ENCODE results near the gene DDIT4. TPM values are rescaled to one million over a fixed set of nuclear protein-coding genes. Genes with fewer than 3 reads are reported as not detected.
"Not testable (repeated sequence)": the region's sequence is repeated elsewhere in the genome, so short reads cannot be mapped to it uniquely, and the experiment has no call there.

The DDIT4 gene, protein sequence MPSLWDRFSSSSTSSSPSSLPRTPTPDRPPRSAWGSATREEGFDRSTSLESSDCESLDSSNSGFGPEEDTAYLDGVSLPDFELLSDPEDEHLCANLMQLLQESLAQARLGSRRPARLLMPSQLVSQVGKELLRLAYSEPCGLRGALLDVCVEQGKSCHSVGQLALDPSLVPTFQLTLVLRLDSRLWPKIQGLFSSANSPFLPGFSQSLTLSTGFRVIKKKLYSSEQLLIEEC
- 29.7 and 29.9 TPM in 2 replicates for polyA plus RNA-seq
- polyA minus RNA-seq, result 39.1 and 52.6 TPM in 2 replicates

DNA sequence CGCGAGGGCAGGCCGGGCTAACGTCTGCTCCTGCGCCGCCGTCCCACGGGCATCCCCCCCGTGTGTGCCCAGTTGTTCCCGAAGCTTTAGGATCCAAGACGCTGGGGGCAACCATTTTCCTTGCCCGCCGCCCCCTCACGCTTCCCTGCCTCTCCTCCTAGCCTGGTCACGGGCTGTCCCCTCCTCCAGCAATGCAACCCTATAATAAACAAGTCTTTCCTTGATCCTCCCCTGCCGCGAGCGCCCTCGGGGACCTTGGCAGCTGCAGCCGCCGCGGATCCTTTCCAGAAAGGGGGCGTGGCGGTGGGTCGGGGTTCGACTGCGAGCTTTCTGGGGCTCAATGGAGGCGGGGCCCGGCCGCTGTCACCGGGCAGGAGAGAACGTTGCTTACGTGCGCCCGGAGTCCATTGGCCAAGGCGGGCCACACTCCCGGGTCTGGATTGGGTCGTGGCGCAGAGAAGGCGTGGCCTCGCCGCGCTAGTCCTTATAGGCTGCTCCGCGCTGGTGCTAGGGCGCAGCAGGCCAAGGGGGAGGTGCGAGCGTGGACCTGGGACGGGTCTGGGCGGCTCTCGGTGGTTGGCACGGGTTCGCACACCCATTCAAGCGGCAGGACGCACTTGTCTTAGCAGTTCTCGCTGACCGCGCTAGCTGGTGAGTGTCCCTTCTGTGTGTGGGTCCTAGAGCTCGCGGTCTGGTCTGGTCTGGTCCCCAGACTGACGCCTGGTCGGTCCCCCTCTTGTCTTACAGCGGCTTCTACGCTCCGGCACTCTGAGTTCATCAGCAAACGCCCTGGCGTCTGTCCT, at the start of gene DDIT4:
Gene DDIT4, plus strand, starts transcription at position 515 of the 803 bp plus-strand sequence. CDS start 293 bp downstream, outside the sequence.
- peaks cover 8% of the 10 kb centered on the region for H3F3A ChIP-seq (ENCODE audit: insufficient read depth, low read length, poor library complexity, severe bottlenecking)
- H3K27ac ChIP-seq (ENCODE audit: low read length), result peak within 1 kb of the TSS; percentile 94
- H3K79me2 ChIP-seq (replicated peaks; ENCODE audit: insufficient read depth, low read length), result peaks cover 20% of the 10 kb centered on the region
- H3K27me3 ChIP-seq (ENCODE audit: insufficient read depth, low read depth, low read length), result no peaks in the 10 kb centered on the region
- no peaks in the 10 kb centered on the region for H3K36me3 ChIP-seq (ENCODE audit: insufficient read depth, low read length)
- peak within 1 kb of the TSS; percentile 80 for H2AFZ ChIP-seq (ENCODE audit: low read depth, low read length)
- no peaks in the 10 kb centered on the region for H3K9me2 ChIP-seq (ENCODE audit: insufficient read depth, low read length)
- peak within 1 kb of the TSS; percentile 99 for H3K4me3 ChIP-seq (ENCODE audit: low read length)
- TF ChIP-seq, protein P1, sequence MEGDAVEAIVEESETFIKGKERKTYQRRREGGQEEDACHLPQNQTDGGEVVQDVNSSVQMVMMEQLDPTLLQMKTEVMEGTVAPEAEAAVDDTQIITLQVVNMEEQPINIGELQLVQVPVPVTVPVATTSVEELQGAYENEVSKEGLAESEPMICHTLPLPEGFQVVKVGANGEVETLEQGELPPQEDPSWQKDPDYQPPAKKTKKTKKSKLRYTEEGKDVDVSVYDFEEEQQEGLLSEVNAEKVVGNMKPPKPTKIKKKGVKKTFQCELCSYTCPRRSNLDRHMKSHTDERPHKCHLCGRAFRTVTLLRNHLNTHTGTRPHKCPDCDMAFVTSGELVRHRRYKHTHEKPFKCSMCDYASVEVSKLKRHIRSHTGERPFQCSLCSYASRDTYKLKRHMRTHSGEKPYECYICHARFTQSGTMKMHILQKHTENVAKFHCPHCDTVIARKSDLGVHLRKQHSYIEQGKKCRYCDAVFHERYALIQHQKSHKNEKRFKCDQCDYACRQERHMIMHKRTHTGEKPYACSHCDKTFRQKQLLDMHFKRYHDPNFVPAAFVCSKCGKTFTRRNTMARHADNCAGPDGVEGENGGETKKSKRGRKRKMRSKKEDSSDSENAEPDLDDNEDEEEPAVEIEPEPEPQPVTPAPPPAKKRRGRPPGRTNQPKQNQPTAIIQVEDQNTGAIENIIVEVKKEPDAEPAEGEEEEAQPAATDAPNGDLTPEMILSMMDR (IDR thresholded peaks at IDR 0.05; ENCODE audit: poor library complexity, severe bottlenecking), result no peak
- TF ChIP-seq SMC3 (conservative IDR thresholded peaks at IDR 0.05; ENCODE audit: poor library complexity), result peak; percentile 60
- TF ChIP-seq POLR2AphosphoS5 (IDR thresholded peaks at IDR 0.05), result peak; percentile 98
- TF ChIP-seq EP300 (conservative IDR thresholded peaks at IDR 0.05; ENCODE audit: poor library complexity, severe bottlenecking), result peak; percentile 86
- TF ChIP-seq, protein P2, sequence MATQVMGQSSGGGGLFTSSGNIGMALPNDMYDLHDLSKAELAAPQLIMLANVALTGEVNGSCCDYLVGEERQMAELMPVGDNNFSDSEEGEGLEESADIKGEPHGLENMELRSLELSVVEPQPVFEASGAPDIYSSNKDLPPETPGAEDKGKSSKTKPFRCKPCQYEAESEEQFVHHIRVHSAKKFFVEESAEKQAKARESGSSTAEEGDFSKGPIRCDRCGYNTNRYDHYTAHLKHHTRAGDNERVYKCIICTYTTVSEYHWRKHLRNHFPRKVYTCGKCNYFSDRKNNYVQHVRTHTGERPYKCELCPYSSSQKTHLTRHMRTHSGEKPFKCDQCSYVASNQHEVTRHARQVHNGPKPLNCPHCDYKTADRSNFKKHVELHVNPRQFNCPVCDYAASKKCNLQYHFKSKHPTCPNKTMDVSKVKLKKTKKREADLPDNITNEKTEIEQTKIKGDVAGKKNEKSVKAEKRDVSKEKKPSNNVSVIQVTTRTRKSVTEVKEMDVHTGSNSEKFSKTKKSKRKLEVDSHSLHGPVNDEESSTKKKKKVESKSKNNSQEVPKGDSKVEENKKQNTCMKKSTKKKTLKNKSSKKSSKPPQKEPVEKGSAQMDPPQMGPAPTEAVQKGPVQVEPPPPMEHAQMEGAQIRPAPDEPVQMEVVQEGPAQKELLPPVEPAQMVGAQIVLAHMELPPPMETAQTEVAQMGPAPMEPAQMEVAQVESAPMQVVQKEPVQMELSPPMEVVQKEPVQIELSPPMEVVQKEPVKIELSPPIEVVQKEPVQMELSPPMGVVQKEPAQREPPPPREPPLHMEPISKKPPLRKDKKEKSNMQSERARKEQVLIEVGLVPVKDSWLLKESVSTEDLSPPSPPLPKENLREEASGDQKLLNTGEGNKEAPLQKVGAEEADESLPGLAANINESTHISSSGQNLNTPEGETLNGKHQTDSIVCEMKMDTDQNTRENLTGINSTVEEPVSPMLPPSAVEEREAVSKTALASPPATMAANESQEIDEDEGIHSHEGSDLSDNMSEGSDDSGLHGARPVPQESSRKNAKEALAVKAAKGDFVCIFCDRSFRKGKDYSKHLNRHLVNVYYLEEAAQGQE (IDR thresholded peaks at IDR 0.05; ENCODE audit: borderline replicate concordance), result peak; percentile 81
- peak; percentile 74 for TF ChIP-seq MXI1 (conservative IDR thresholded peaks at IDR 0.05; ENCODE audit: poor library complexity, severe bottlenecking)
- TF ChIP-seq EZH2 (IDR thresholded peaks at IDR 0.05; ENCODE audit: borderline replicate concordance, insufficient read depth, low read length, poor library complexity, severe bottlenecking), result no peak
- peak; percentile 57 for TF ChIP-seq RAD21 (conservative IDR thresholded peaks at IDR 0.05)
- peak; percentile 87 for TF ChIP-seq TAF1 (IDR thresholded peaks at IDR 0.05; ENCODE audit: low read depth)
- H3K4me2 ChIP-seq (ENCODE audit: low read length), result peak within 1 kb of the TSS; percentile 97
- H3K9ac ChIP-seq (ENCODE audit: low read length), result peak within 1 kb of the TSS; percentile 85
- no peaks in the 10 kb centered on the region for H4K20me1 ChIP-seq (ENCODE audit: insufficient read depth)
- no peaks in the 10 kb centered on the region for H3K9me3 ChIP-seq (ENCODE audit: low read length)

- not testable (repeated sequence) for H4K20me1 ChIP-seq (ENCODE audit: insufficient read depth); H3K36me3 ChIP-seq (ENCODE audit: insufficient read depth, low read length); H3F3A ChIP-seq (ENCODE audit: insufficient read depth, low read length, poor library complexity, severe bottlenecking); H3K27me3 ChIP-seq (ENCODE audit: insufficient read depth, low read depth, low read length); H3K9ac ChIP-seq (ENCODE audit: low read length); H3K9me2 ChIP-seq (ENCODE audit: insufficient read depth, low read length); H3K27ac ChIP-seq (ENCODE audit: low read length); H3K79me2 ChIP-seq (replicated peaks; ENCODE audit: insufficient read depth, low read length); H2AFZ ChIP-seq (ENCODE audit: low read depth, low read length); H3K4me2 ChIP-seq (ENCODE audit: low read length); H3K9me3 ChIP-seq (ENCODE audit: low read length); H3K4me3 ChIP-seq (ENCODE audit: low read length)
Observed at GRCh38 chr10:72224191-72224590, 49.5 kb upstream of the DDIT4 start.

All from neural cell (in vitro differentiated cells).